ENCODE data around the gene SLC16A4. TPM values are rescaled to one million over a fixed set of nuclear protein-coding genes. Genes with fewer than 3 reads are reported as not detected.

The SLC16A4 gene
- total RNA-seq, 1 donor from 2014 or later = 14.8 TPM

GRCh38 chr1:110338309-110338885 lies 52.4 kb downstream of the SLC16A4 start:
- Mint-ChIP-seq H3K27me3 (ENCODE audit: low read depth, unreplicated experiment) (no peaks in the 10 kb centered on the region), H3K36me3 (ENCODE audit: low read depth, unreplicated experiment) (peaks cover 8% of the 10 kb centered on the region), H3K4me1 (ENCODE audit: low read depth, unreplicated experiment) (peaks cover 20% of the 10 kb centered on the region), H3K4me3 (ENCODE audit: unreplicated experiment) (no peak overlapping the region), H3K27ac (ENCODE audit: unreplicated experiment) (peak overlapping the region; percentile 86), H3K9me3 (ENCODE audit: unreplicated experiment) (no peaks in the 10 kb centered on the region)
- peak overlapping the region; percentile 99 for H3K4me2 ChIP-seq (ENCODE audit: low read length)
- peaks cover 41% of the 10 kb centered on the region for H3K79me2 ChIP-seq (ENCODE audit: insufficient read depth, low read length)
- no peaks in the 10 kb centered on the region for H3K9me3 ChIP-seq (ENCODE audit: insufficient read depth, low read depth, low read length)
- H2AFZ ChIP-seq (ENCODE audit: low read depth, low read length) = peak overlapping the region; percentile 85
- H3K27ac ChIP-seq (ENCODE audit: low read depth, low read length) = peak overlapping the region; percentile 97
- H3K27me3 ChIP-seq (ENCODE audit: insufficient read depth, low read length) = no peaks in the 10 kb centered on the region
- peaks cover 26% of the 10 kb centered on the region for H3K4me1 ChIP-seq (ENCODE audit: insufficient read depth, low read length)
- FAIRE-seq (no peak), DNase-seq (ENCODE audit: low read depth) (no peak)
- TF ChIP-seq CTCF (IDR thresholded peaks at IDR 0.05; ENCODE audit: insufficient read depth, low read depth, low read length) = peak; percentile 15
- TF ChIP-seq EZH2 (IDR thresholded peaks at IDR 0.05; ENCODE audit: insufficient read depth, low read length) = no peak
- peak overlapping the region; percentile 98 for H3K9ac ChIP-seq (ENCODE audit: low read length)
- H4K20me1 ChIP-seq (ENCODE audit: insufficient read depth, low read length) = peaks cover 36% of the 10 kb centered on the region
- peaks cover 4% of the 10 kb centered on the region for H3K36me3 ChIP-seq (ENCODE audit: insufficient read depth, low read length)
- H3K4me3 ChIP-seq (ENCODE audit: insufficient read depth, low read depth, low read length) = peak overlapping the region; percentile 96

- Mint-ChIP-seq H3K36me3 (ENCODE audit: low read depth, unreplicated experiment) (peaks cover 8% of the 10 kb centered on the region), H3K27ac (ENCODE audit: unreplicated experiment) (peak overlapping the region; percentile 86), H3K4me3 (ENCODE audit: unreplicated experiment) (no peak overlapping the region), H3K9me3 (ENCODE audit: unreplicated experiment) (no peaks in the 10 kb centered on the region), H3K27me3 (ENCODE audit: low read depth, unreplicated experiment) (no peaks in the 10 kb centered on the region), H3K4me1 (ENCODE audit: low read depth, unreplicated experiment) (peaks cover 15% of the 10 kb centered on the region)
- Histone ChIP-seq H3K4me1 (ENCODE audit: insufficient read depth, low read length) (peaks cover 26% of the 10 kb centered on the region), H3K27me3 (ENCODE audit: insufficient read depth, low read length) (no peaks in the 10 kb centered on the region), H3K4me2 (ENCODE audit: low read length) (peak overlapping the region; percentile 99), H3K36me3 (ENCODE audit: insufficient read depth, low read length) (peaks cover 4% of the 10 kb centered on the region), H3K9ac (ENCODE audit: low read length) (peak overlapping the region; percentile 98), H4K20me1 (ENCODE audit: insufficient read depth, low read length) (peaks cover 30% of the 10 kb centered on the region), H3K9me3 (ENCODE audit: insufficient read depth, low read depth, low read length) (no peaks in the 10 kb centered on the region), H3K27ac (ENCODE audit: low read depth, low read length) (peak overlapping the region; percentile 97), H3K79me2 (ENCODE audit: insufficient read depth, low read length) (peaks cover 35% of the 10 kb centered on the region), H2AFZ (ENCODE audit: low read depth, low read length) (peak overlapping the region; percentile 85), H3K4me3 (ENCODE audit: insufficient read depth, low read depth, low read length) (peak overlapping the region; percentile 96)
- FAIRE-seq (no peak), DNase-seq (ENCODE audit: low read depth) (no peak)
- TF ChIP-seq CTCF (IDR thresholded peaks at IDR 0.05; ENCODE audit: insufficient read depth, low read depth, low read length) (no peak), EZH2 (IDR thresholded peaks at IDR 0.05; ENCODE audit: insufficient read depth, low read length) (no peak)
These were observed 53.0 kb downstream of the SLC16A4 start for GRCh38 chr1:110337704-110338308.
